Gastrocnemius medialis (tissue), 4 donors: Measurements from ENCODE around the gene PRIMA1.

ENCODE experiments used
- CTCF ChIP-seq, 5 experiments: fragments of 450-650 bp in 3 of 5; fragments of 200-600 bp in 2 of 5; sonication (generic) in 2 of 5; IDR thresholded peaks in 4 of 5; conservative IDR thresholded peaks in 1 of 5; 1 replicate in 4 of 5; 2 replicates in 1 of 5; pipeline ENCODE4 v1.5.1; 2016 to 2019; ENCODE audit warnings: antibody characterized with exemption in 5 of 5, mild to moderate bottlenecking in 3 of 5, moderate library complexity in 3 of 5
- POLR2A ChIP-seq, 2 donors: fragments of 450-650 bp; IDR thresholded peaks; one replicate each; pipeline ENCODE4 v1.6.1; 2017; ENCODE audit warnings: antibody characterized with exemption in 2 of 2, mild to moderate bottlenecking in 2 of 2, moderate library complexity in 2 of 2

GRCh38 chr14:93736378-93737014, 51.8 kb downstream of the PRIMA1 start:
- no peak for TF ChIP-seq CTCF (IDR thresholded peaks at IDR 0.05 in 4 of 5, conservative IDR thresholded peaks at IDR 0.05 in 1 of 5)
- no peak for TF ChIP-seq POLR2A (IDR thresholded peaks at IDR 0.05)
